ENCODE data around the gene THBD.

The THBD gene

GRCh38 chr20:23050076-23050838 lies 785 bp upstream of the THBD start:
- peak; percentile 39 for DNase-seq
- no peaks in the 10 kb centered on the region for H3K36me3 Mint-ChIP-seq (ENCODE audit: low read depth)
- peak overlapping the region; percentile 91 for H3K4me3 Mint-ChIP-seq
- H3K27me3 Mint-ChIP-seq (ENCODE audit: low read depth, poor library complexity): peaks cover 65% of the 10 kb centered on the region
- peaks cover 4% of the 10 kb centered on the region for H3K9me3 Mint-ChIP-seq
- peaks cover 27% of the 10 kb centered on the region for H3K4me1 Mint-ChIP-seq
- no peak overlapping the region for H3K27ac Mint-ChIP-seq
- TF ChIP-seq CTCF (IDR thresholded peaks at IDR 0.05): no peak

- Mint-ChIP-seq H3K4me3 (peak overlapping the region; percentile 71), H3K27ac (no peak overlapping the region), H3K4me1 (peaks cover 32% of the 10 kb centered on the region), H3K9me3 (peaks cover 4% of the 10 kb centered on the region), H3K27me3 (ENCODE audit: low read depth, poor library complexity) (peaks cover 77% of the 10 kb centered on the region), H3K36me3 (ENCODE audit: low read depth) (no peaks in the 10 kb centered on the region)
- peak; percentile 62 for DNase-seq
- TF ChIP-seq CTCF (IDR thresholded peaks at IDR 0.05): peak; percentile 46
Observed at GRCh38 chr20:23048283-23049200, 930 bp downstream of the THBD start.

GRCh38 chr20:23047738-23048214 lies 1.7 kb downstream of the THBD start:
- Mint-ChIP-seq H3K27me3 (ENCODE audit: low read depth, poor library complexity) (peaks cover 77% of the 10 kb centered on the region), H3K9me3 (peaks cover 4% of the 10 kb centered on the region), H3K4me1 (peaks cover 32% of the 10 kb centered on the region), H3K36me3 (ENCODE audit: low read depth) (no peaks in the 10 kb centered on the region), H3K27ac (no peak overlapping the region), H3K4me3 (peak overlapping the region; percentile 36)
- TF ChIP-seq CTCF (IDR thresholded peaks at IDR 0.05): no peak
- no peak for DNase-seq

- Mint-ChIP-seq H3K27me3 (ENCODE audit: low read depth, poor library complexity) (peaks cover 77% of the 10 kb centered on the region), H3K27ac (no peak overlapping the region), H3K9me3 (peaks cover 4% of the 10 kb centered on the region), H3K4me1 (peaks cover 27% of the 10 kb centered on the region), H3K4me3 (peak overlapping the region; percentile 73), H3K36me3 (ENCODE audit: low read depth) (no peaks in the 10 kb centered on the region)
- TF ChIP-seq CTCF (IDR thresholded peaks at IDR 0.05): no peak
- no peak for DNase-seq
Observed at GRCh38 chr20:23047001-23047737, 2.3 kb downstream of the THBD start.

- Mint-ChIP-seq H3K4me1 (peaks cover 23% of the 10 kb centered on the region), H3K27ac (no peak overlapping the region), H3K9me3 (peaks cover 4% of the 10 kb centered on the region), H3K36me3 (ENCODE audit: low read depth) (no peaks in the 10 kb centered on the region), H3K4me3 (no peak overlapping the region), H3K27me3 (ENCODE audit: low read depth, poor library complexity) (peaks cover 79% of the 10 kb centered on the region)
- DNase-seq: no peak
- TF ChIP-seq CTCF (IDR thresholded peaks at IDR 0.05): no peak
Observed at GRCh38 chr20:23046431-23046830, 3.0 kb downstream of the THBD start.

Data from nephron progenitor cell (in vitro differentiated cells).